Islet of Langerhans (tissue), 1 donor: ENCODE results near the gene ZNF516.

Source experiments
- FAIRE-seq: peaks from one replicate; lab custom pipeline; 2011; peaks lifted over from hg19 to GRCh38; lab: Jason Lieb, UNC

The ZNF516 gene

DNA sequence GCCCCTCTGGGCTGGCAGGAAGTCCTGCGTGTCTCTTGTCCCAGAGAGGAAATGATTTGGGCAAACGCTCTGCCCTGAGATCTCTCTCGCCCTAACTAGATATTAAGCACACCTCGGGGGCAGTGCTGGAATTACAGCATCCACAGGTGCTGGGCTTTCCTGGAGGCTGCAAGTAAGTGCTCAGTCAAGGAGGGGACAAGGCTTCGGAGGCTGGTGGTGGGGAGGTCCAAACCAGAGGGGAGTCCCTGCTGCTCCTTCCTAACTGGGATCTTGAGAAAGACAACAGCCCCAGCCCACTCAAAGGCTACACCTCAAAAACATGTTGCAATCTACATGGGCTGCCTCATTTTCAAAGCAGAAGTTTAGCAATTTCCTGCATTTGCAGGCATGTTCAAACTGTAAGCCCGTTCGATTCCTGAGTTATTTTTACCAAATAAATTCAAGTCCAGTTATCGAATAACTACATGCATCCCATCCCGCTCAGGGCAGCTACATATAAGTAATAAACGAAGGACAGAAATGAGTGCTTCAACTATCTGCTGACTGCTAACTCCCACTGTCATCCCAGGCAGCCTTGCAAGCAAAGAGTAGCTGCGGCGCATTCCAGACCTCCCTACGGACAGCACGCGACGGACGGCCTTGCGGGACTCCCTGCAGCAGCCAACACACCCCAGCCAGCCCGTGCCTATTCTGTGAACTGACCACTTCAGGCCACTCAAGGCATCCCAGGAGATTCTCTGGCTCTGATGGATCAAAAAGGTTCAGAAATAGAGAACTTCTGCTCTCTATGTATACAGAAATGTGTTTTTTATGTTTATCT lies 27.5 kb downstream of the ZNF516 start:
- no peak for FAIRE-seq

DNA sequence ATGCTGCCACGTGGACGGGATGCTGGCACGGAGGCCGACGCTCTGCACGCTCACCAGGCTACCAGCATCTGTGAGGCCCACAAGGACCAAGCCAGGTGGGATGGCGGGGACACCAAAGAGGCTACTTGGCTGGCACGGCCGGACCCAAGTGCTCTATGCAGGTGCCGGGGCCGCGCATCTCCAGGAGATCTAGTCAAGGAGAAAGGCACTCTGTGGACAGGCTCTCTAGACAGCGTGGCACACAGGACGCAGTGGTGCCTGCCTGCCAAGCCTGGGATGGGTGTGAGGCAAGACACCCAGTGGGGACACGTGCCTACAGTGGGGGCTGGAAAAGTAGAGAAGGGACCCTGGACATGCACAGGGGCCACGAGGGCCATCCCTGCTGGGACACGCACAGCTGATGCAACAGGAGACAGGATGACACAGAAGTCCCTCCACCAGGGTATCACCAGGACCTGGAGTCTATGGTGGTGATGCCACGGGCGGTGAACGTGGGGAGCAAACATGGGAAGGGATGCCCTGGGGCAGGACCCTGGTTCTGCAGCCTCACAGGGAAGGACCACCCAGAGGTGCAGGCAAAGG lies 28.5 kb downstream of the ZNF516 start:
- no peak for FAIRE-seq

DNA sequence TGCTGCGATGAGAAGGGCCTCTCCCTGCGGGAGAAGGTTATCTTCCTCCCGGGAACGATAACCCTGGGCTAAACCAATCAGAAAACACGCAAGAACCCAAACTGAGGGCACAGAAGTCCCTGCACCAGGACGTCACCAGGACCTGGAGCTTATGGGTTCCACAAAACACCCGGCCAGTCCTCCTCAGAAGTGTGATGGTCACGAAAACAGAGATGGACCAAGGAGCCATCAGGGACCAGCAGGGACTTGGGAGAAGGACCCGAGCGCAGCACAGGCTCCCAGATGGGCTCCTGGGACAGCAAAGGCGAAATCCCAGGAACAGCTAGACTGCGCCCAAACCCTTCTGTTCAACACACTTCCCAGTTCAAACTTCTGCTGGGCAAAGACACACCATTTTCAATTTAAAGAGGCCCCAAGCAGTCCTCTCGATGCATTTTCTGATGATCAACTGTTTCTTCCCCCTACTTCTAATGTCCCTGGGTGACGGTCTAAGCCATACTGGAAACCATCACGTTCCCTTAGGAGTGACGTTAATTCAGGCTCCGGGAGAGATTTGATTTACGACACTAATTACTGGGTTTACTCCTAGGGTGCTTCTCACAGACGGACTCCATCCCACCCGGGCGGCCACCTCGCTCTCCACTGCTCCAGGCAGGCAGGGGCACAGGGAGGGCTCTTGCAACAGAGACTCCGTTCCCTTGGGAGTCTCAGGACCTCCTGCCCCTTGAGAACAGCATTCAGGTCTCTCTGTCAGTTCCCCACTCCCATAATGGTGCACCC lies 29.2 kb downstream of the ZNF516 start:
- no peak for FAIRE-seq

DNA sequence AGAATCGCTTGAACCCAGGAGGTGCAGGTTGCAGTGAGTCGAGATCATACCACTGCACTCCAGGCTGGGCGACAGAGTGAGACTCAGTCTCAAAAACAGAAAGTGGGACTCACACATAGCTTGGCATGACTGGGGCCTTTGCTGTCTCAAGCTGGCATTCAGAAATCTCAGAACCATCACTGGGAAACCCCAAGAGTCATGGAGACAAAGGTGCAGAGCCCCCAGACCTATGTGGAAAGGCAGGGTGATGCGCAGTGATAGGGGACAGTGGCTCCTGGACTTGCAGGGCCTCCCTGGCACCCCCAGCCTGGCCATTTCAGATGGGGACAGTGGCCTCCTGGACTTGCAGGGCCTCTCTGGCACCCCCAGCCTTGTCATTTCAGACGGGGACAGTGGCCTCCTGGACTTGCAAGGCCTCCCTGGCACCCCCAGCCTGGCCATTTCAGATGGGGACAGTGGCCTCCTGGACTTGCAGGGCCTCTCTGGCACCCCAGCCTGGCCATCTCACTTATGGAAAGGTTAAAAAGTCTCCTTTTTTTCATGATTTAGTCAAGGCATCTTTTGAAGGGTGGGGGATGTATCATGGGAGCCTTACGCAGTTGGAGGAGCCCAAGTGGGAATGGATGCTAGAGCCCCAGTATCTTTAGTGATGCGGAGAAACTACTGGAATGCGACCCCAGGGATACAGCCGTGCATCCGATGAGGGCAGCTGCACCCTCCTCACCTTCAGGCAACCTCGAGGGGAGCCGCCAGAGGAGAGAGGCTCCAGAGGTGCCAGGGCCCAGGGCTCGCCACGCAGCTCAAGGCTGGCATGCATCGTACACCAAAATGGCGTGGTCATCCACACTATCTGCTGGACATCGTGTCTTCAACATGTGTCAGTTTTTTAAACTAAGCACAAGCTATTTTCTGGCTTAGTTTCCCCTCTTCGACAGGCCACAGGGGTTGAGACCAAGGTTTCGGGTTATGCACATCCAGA lies 30.5 kb downstream of the ZNF516 start:
- no peak for FAIRE-seq

DNA sequence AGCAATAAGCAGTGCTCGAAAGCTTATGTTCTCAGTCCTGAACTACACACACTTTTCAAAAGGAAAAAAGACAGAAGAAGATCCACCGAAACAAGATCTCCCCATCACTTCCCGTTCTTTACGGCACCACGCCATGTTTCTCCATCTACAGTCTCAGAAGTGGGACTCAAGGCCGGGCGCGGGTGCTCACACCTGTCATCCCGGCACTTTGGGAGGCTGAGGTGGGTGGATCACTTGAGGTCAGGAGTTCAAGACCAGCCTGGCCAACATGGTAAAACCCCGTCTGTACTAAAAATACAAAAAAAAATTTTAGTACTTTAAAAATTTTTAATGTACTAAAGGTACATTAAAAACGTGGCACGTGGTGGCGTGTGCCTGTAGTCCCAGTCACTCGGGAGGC lies 31.2 kb downstream of the ZNF516 start:
- no peak for FAIRE-seq

DNA sequence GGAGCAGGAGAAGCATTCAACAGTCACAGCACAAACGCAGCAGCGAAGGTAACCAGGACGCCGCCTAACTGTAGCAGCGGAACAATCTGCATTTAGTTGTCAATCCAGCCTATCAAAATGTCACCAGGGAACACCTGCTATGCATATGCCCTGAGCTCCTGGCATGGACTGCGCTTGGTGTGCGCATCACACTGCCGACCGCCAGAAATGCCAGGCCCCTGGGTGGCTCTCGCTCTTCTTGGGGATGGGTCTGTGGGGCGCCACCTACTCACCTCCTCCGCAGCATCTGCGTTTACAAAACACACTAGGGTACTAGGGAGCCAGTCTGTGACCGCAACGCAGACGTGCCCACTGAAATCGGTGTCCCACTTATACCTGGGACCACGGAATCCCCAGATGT lies 31.7 kb downstream of the ZNF516 start:
- FAIRE-seq = no peak

DNA sequence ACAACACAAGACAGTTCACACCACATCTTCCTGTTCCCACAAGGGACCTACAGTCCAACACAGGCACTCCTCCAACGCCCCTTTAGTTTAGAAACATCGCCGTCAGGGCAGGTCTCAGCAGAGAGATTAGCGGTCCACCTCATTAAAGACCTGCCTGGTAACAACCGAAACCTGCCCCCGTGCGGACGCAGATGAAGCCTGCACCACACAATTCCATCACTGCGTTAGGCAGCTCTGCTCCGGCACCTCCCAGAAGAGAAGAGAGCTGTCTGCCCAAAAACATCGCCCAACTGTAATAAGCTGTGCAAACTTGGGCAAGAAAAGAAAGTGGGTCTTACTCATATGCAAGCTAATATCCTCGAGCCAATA lies 32.7 kb downstream of the ZNF516 start:
- no peak for FAIRE-seq

DNA sequence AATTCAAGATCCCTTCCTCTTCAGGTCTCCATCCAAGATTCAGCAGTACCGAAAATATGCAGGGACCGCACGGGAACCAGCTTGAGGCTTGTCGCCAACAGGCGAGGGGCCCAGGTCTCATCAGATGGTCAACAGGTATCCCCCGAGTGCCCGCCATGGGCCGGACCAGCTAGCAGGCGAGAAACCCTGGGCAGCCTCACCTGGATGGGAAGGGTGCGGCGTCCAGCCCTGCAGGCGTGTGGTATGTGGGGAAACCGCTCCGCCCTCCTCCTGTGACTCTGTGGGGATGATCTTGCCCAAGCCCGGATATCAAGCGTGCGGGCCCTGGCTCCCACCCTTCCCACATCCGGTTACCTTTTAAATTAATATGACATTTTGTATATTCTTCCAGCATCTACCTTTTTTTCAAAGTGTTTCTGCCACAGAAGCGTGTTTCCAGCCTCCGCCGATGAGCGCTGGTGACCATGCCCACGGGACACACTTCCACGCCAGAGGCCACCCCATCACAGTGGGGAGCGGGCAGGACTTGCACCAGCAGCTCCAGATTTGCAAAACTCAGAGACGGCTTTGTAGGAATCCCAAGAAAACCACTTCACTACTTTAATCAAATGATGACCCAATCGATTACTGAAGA lies 33.2 kb downstream of the ZNF516 start:
- FAIRE-seq = no peak

DNA sequence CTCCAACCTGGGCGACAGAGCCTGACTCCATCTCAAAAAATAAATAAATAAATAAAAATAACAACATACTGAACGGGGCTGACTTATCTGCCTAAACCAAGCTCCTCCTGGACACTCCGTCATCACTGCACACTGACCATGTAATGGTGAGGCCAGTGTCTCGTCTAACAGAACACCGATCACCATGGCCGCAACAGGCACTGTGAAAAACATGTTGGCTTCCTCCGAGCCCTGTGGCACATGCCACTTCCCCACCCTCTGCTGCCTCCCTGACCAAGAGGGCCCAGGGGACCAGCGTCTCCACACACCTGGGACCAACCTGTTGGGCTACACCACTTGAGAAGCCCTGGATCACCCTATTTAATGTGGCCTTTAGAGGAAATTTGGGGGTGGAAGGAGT lies 33.9 kb downstream of the ZNF516 start:
- FAIRE-seq = no peak

DNA sequence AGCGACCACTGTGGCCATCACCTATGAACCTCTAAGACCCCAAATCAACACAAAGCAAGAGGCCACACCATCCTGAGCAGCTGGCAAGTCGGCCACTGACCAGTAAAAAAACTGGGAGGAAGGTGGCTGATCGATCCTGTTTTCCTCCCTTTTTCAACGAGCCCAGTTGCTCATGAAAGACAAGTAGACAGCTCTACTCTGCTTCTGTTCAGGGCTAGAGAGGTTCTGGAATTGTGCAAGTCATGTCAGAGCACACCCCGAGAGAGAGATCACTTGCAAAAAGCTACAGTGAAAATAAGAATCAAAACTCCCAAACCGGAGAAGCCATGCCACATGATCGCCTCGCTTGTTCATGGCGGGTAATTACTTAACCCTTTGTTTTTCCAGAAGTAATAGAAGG lies 34.6 kb downstream of the ZNF516 start:
- no peak for FAIRE-seq

DNA sequence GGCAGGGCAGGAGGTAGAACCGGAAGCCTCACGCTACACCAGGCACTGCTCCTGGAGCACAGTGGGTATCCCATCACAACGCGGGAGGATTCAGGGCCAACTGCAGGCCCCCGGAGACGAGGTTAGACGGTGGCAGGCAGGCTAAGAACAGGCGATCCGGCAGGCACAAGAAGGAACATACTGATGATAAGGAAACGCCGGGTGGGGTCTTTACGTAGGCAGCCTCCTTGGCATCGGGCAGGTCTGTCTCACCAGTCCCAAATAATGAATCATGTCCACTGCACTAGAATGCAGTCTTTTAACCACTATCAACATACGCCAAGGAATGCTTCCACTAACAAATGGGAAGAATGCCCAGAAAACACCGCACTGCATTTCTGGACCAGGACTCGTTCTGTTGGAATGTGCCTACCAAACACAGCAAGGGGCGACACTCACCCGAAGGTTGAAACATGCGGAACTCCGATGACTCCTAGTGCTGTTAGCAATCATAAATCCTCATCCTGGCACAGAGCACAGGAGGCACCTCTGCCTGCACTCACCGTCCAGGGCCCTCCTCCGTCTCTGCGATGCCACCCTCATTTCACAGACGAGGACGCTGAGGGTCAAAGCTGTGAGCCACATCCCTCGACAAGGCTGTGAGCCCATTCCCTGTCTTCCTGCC lies 35.2 kb downstream of the ZNF516 start:
- no peak for FAIRE-seq

DNA sequence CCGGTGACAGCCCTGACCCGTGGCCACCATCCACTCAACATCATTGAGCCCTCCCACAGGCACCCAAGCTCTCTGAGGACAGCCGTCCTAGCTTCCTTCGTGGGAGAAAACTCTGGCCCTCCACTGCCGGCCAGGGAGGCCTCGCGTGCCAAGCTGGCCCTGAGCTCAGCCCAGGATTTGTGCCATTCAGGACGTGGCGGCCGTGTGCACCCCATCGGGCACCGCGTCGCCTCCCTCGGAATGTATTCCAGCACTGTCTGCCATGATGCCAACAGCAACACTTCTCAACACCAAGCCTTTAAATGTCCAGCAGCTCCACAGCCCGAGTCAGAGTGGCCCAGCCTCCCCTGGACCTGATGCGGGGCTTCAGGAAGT lies 35.7 kb downstream of the ZNF516 start:
- no peak for FAIRE-seq

DNA sequence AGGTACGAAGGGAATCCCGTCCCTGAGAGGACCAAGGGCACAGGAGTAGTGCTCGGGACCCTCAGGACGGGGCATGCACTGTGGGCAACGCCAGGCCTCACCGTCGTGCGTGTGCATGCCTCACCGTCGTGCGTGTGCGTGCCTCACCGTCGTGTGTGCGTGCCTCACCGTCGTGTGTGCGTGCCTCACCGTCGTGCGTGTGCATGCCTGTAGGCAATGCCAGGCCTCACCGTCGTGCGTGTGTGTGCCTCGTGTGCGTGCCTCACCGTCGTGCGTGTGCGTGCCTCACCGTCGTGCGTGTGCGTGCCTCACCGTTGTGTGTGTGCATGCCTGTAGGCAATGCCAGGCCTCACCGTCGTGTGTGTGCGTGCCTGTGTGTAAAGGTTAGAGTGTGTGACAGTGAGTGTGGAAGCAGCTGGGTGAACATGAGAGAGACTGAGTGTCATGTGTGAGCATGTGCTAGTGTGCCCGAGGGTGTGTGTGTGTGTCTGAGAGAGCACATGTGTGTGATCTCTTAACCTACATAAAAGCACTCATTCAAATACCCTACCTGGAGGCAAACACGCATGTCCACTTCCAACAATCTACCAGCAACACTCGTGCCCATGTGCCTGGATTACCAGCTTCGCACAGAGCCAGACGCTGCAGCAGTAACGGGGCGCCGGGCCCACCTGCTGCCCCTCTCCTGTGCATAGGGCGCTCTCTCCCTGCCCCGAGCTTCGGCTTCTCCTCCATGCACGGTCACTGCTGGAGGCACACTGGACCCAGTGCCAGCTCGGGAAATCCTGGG lies 36.3 kb downstream of the ZNF516 start:
- no peak for FAIRE-seq

DNA sequence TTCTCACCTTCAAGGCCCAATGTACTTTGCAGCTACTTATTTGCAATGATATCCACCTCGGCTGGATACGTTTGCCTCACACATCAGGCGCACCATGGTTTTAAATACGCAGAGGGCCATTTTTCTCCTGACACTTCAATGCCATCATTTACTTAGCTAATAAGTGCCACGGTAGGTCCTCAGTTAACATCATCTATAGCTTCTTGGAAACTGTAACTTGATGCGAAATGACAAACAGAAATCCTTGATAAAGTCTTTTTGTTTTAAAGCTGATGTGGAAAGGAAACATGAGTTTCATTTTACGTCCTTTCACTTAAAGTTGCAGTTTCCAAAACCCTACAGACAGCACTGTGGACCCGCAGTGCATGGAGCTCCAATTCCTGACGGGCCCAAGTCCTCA lies 37.1 kb downstream of the ZNF516 start:
- FAIRE-seq = no peak

DNA sequence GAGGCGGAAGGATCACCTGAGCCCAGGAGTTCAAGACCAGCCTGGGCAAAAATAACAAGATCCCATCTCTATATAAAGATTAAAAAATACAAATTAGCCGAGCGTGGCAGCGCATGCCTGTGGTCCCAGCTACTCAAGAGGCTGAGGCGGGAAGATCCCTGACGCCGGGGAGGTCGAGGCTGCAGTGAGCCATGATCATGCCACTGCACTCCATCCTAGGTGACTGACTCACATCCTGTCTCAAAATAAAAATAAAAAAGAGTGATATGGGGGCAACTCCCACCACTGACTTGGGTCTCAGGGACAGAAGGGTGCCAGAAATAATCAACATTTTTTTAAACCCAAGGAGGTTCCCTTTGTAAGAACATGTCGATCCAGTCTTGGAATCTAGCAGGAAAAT lies 37.6 kb downstream of the ZNF516 start:
- no peak for FAIRE-seq

DNA sequence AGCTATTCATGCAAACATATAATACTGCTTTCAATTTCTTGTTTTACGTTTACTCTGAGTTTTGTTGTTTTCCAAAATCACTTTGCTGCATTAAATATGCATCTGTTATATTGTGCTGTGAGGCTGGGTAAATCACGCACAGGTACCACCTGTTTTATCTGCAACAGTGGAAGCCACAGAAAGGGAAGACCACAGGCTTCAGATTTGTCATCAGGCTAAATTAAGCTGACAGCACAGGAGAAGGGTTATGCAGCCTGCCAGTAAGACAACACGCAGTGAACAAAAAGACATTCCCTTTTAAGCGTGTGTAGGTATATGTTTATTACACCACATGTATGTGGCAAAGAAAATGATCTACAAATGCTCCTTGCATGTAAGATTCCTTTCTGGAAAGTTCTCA lies 38.2 kb downstream of the ZNF516 start:
- FAIRE-seq = no peak

DNA sequence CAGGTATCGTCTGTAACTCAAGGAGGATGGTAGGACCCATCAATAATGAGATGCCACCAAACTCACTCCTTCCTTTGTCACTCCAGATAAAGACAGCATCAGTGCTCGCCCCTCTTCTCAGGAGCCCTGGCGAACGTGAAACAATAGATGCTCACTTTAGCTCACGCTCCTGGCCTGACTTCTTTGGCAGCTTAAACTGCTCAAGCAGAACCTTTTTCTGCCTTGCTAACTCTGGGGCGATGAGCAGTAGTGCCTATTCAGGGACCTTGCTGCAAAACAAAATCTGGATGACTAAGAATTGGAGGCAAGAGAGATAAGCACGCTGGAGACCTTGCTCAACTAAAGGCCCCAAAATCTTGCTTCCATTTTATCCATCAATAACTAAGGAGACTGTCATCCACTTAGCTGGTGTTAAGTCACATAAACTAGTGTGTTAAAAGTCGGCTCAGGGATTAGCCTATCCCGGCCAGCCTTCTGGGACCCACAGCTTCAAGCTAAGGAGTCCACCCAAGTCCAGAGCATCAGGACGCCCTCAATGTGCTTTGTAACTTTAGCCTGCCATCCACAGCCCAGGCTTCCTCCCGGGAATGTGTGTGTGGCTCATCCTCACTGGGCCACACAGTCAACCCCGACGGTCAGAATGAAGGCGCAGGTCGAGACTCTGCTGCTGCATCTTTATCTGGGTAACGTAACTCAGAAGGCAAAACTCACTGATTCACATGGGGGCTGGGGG lies 38.9 kb downstream of the ZNF516 start:
- no peak for FAIRE-seq

DNA sequence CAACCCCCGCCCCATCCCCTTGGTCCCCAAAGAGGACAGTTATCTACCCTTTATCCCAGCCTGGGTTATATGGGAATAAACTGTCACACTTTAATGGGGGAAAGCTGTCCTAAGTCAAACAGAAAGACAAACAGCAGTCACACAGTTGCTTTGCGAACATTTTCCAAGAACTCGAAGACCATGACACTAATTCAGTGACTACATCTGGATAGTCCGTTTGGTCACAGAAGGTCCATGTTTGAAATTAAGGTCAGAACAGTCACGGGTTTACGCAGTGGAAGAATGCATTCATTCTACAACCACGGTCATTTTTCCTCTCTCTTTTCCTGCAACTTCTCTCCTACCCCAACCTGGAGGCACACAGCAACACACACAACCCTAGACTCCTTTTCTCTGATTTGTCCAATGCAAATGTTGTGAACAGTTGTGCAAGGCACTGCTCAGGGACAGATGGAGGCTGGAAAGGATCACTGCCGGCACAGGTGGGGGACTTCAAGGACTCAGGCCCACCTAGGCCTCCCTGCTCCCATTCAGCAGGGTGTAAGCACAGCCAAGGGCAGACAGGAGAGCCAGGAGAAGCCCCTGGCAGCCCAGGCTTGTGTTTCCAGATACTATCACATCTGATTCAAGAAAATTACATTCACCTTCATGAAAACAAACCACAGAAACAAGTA lies 39.9 kb downstream of the ZNF516 start:
- FAIRE-seq = no peak

DNA sequence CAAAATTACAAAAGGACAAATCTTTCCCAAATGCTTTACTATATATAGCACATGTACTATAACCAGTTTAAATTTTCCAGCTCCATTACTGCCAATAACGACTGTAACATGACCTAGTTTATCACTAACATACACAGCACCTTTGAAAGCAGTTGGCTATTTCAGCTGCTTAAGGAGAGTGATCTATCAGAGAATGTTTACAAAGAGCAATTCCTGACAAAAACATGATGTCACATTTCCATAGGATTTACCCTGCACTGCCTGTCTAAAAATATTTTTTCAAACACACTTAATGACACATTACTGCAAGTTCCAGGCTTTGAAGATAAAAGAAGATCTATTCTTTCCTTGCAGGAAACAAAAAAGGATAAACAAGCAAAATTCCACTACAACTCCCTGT lies 40.6 kb downstream of the ZNF516 start:
- no peak for FAIRE-seq
